ENCODE results near the gene RAB9A. TPM values are rescaled to one million over a fixed set of nuclear protein-coding genes. Genes with fewer than 3 reads are reported as not detected.

The RAB9A gene
- total RNA-seq, 1 experiment from 2014 or later = 26.7 TPM

- H3K27me3 ChIP-seq (ENCODE audit: insufficient read depth, low read depth) = no peaks in the 10 kb centered on the region
- TF ChIP-seq CTCF (conservative IDR thresholded peaks at IDR 0.05) = no peak
- TF ChIP-seq EZH2 (IDR thresholded peaks at IDR 0.05; ENCODE audit: low read depth) = no peak
- H4K20me1 ChIP-seq (ENCODE audit: insufficient read depth) = no peaks in the 10 kb centered on the region
- peak within 1 kb of the TSS; percentile 97 for H3K27ac ChIP-seq
- peaks cover 19% of the 10 kb centered on the region for H3K4me1 ChIP-seq (replicated peaks; ENCODE audit: insufficient read depth)
- CTCF ChIA-PET = no interaction called here
- 0 out of 2 replicates have a peak, but pooled peaks cover 5% of the 10 kb centered on the region for H3K79me2 ChIP-seq (ENCODE audit: low read depth)
- TSS peak; percentile 60 for BruUV-seq (replicated peaks)
- H3K9me3 ChIP-seq (ENCODE audit: insufficient read depth, low read depth) = no peaks in the 10 kb centered on the region
- POLR2A ChIA-PET (ENCODE audit: unreplicated experiment) = interaction anchor here (0.6 kb wide), 1 partner anchor 83 kb away, joined by 4 read pairs; no protein-coding TSS in a partner anchor
- peak within 1 kb of the TSS; percentile 76 for H2AFZ ChIP-seq
- DNase-seq = peak; percentile 94 to 95
- peak within 1 kb of the TSS; percentile 93 for H3K4me2 ChIP-seq
- no peaks in the 10 kb centered on the region for H3K9me2 ChIP-seq (ENCODE audit: insufficient read depth)
- no peaks in the 10 kb centered on the region for H3K36me3 ChIP-seq (ENCODE audit: low read depth)
- intact Hi-C loops (cut with micrococcal nuclease; ENCODE audit: unreplicated experiment) = loop anchor here (2.0 kb wide), 2 partner anchors 146 to 376 kb away; partner anchors contain the start of gene GEMIN8
- peaks cover 22% of the 10 kb centered on the region for H3F3A ChIP-seq (ENCODE audit: insufficient read depth, low read depth)
- H3K4me3 ChIP-seq = peak within 1 kb of the TSS; percentile 86
Measured at GRCh38 chrX:13652850-13653693, 35.9 kb upstream of the RAB9A start, which contains the start of gene TCEANC. Gene TCEANC, plus strand, starts transcription at chrX:13653141. Its CDS starts 9,368 bp downstream, at chrX:13662509.

GRCh38 chrX:13654116-13654515, 34.8 kb upstream of the RAB9A start:
- DNase-seq = no peak
- Histone ChIP-seq H3K9me2 (ENCODE audit: insufficient read depth) (no peaks in the 10 kb centered on the region), H3F3A (ENCODE audit: insufficient read depth, low read depth) (peaks cover 27% of the 10 kb centered on the region), H3K9me3 (ENCODE audit: insufficient read depth, low read depth) (no peaks in the 10 kb centered on the region), H3K36me3 (ENCODE audit: low read depth) (no peaks in the 10 kb centered on the region), H4K20me1 (ENCODE audit: insufficient read depth) (no peaks in the 10 kb centered on the region), H3K27ac (peak overlapping the region; percentile 97), H3K27me3 (ENCODE audit: insufficient read depth, low read depth) (no peaks in the 10 kb centered on the region), H3K4me3 (peak overlapping the region; percentile 86), H3K4me2 (peak overlapping the region; percentile 93), H3K4me1 (replicated peaks; ENCODE audit: insufficient read depth) (peaks cover 23% of the 10 kb centered on the region), H2AFZ (peak overlapping the region; percentile 76; the same call in 1 of the 2 replicates), H3K79me2 (ENCODE audit: low read depth) (0 out of 2 replicates have a peak, but pooled peaks cover 5% of the 10 kb centered on the region)
- TF ChIP-seq EZH2 (IDR thresholded peaks at IDR 0.05; ENCODE audit: low read depth) (no peak), CTCF (conservative IDR thresholded peaks at IDR 0.05) (no peak)
- ChIA-PET POLR2A (ENCODE audit: unreplicated experiment) (no interaction called here), CTCF (no interaction called here)
- no TSS peak for BruUV-seq (replicated peaks)
- intact Hi-C loops (cut with micrococcal nuclease; ENCODE audit: unreplicated experiment) = no loop called here

- Histone ChIP-seq H3K36me3 (ENCODE audit: low read depth) (no peaks in the 10 kb centered on the region), H4K20me1 (ENCODE audit: insufficient read depth) (no peaks in the 10 kb centered on the region), H3K27ac (no peak overlapping the region), H3K27me3 (ENCODE audit: insufficient read depth, low read depth) (no peaks in the 10 kb centered on the region), H2AFZ (no peak overlapping the region), H3K79me2 (ENCODE audit: low read depth) (0 out of 2 replicates have a peak, but pooled peaks cover 5% of the 10 kb centered on the region), H3K4me2 (no peak overlapping the region), H3K4me1 (replicated peaks; ENCODE audit: insufficient read depth) (peaks cover 33% of the 10 kb centered on the region), H3K9me2 (ENCODE audit: insufficient read depth) (no peaks in the 10 kb centered on the region), H3K4me3 (no peak overlapping the region), H3K9me3 (ENCODE audit: insufficient read depth, low read depth) (no peaks in the 10 kb centered on the region), H3F3A (ENCODE audit: insufficient read depth, low read depth) (peaks cover 35% of the 10 kb centered on the region)
- intact Hi-C loops (cut with micrococcal nuclease; ENCODE audit: unreplicated experiment) = no loop called here
- CTCF ChIA-PET = no interaction called here
- POLR2A ChIA-PET (ENCODE audit: unreplicated experiment) = no interaction called here
- TF ChIP-seq EZH2 (IDR thresholded peaks at IDR 0.05; ENCODE audit: low read depth) (no peak), CTCF (conservative IDR thresholded peaks at IDR 0.05) (no peak)
- no TSS peak for BruUV-seq (replicated peaks)
- no peak for DNase-seq
Measured at GRCh38 chrX:13655674-13656073, 33.3 kb upstream of the RAB9A start.

All from PC-9 (cell line).